MV-4-11 (cell line): ENCODE data around the gene MBNL2.

ENCODE experiments used
- DNase-seq: peaks from one replicate; lab custom pipeline; 2025; lab: John Stamatoyannopoulos, UW

The MBNL2 gene

DNA sequence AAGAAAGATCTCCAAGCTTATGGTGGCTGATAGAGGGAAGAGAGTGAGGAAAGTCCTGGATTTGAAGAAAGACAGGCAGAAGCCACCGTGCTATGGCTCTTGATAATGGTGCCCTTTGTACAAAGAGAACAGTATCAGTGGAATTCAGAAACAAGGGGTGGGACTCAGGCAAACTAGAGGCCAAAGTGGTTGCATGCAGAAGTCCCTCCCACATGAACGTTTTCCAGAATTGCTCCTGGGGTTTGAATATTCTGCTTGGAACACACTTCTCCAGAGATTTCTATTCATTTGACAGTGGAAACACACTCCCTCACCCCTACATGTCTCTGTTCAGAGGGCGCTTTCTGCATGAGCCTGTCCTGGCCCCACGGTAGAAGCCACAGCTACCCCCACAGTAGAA lies 10.1 kb upstream of the MBNL2 start:
- DNase-seq, result no peak

DNA sequence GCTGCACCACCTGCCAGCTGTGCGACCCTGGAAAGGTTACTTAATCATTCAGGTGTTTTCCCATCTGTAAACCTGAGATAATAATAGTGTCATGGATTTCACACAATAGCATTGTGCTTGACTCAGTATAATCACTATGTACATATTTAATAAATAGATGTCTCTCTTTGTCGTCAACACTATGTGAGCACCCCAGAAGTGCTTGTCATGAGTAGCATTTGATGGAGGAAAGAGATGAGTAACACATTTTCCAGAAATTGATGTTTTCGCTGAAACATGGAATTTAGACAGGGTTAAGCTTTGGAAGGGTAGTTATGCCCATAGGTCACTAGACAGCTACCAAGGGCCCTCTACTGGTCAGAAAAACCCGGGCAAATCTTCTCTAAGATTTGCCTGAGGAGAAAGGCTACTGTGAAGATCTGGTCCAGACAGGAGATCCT lies 9.5 kb upstream of the MBNL2 start:
- peak; percentile 15 for DNase-seq

DNA sequence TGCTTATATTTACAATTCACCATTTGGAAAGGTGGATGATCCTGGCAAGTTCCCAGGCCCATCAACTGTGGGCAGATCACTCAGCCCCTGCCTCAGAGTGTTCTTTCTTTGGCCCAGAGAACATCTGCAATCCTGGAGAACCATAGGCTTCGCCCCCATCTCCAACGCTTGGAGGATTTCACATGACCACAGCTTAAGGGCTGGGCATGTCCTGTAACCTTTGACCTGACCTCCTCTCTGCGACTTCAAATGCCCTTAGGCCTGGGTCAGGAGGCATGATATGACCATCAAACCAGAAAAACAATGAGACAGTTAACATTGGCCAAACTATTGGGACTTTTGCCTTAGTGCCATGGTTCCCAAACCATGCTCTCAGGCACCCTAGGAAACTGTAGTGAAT lies 7.2 kb upstream of the MBNL2 start:
- DNase-seq, result no peak

DNA sequence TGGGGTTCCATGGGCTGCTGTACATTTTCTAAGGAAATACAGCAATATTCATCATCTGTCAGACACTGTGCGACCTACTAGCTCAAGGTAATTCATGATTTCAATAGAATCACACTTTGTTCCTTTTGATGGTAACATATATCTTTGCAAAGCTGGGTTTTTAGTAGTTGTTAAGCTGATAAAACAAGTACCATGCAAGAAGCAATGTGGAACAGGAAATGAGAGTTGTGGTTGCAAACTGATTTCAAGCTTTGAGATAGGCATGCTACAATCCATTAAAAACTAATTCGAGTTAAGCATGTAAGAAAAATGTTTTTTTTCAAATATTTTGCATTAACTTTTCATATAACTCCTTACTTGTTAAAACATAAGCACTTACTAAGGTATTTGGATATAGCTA lies 6.8 kb upstream of the MBNL2 start:
- peak; percentile 18 for DNase-seq

DNA sequence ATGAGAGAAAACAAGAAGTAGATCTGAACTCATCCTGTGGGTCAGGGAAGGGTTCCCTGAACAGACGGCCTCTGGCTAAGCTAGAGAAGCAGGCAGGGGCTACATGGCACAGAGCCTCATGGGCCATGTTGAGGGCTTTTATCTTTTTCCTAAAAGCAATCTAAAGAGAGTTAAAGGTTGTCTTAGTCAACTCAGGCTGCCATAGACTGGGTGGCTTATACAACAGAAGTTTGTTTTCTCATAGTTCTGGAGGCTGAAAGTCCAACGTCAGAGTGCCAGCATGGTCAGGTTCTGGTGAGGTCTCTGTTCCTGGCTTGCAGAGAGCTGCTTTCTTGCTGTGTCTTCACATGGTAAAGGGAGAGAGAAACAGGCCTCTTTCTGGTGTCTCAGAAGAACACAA lies 2.9 kb upstream of the MBNL2 start:
- no peak for DNase-seq

DNA sequence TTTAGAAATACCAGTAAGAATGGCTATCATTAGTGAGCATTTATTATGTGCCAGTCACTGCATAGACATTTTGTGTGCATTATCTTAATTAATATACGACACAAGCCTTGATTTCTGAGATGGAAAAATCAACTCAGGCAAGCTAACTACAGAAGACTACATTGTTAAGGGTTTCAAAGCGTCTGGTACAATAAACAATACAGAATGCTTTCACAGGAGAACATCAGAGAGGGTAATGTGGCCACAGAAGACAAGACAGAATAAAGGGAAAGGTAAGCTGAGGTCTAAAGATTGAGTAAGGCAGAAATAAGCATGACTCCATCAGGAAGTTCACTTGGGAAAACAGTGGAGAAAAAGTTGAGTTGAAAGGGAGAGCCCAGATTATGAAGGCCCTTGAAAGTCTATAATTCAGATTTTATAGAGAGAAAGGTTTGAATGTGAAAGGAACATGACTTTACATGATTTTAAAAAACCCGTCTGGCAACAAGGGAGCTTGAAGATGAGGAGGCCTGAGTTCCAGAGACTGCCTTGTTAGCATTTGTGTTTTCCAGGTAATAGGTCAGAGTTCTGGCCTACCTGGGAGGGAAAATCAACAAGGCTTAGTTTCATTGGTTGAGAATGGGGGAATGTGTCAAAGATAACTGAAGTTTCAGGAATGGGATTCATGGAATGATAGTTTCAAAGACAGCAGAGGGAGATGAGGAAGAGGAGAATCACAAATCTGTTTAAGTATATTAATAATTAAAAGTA lies 1.8 kb upstream of the MBNL2 start:
- no peak for DNase-seq

DNA sequence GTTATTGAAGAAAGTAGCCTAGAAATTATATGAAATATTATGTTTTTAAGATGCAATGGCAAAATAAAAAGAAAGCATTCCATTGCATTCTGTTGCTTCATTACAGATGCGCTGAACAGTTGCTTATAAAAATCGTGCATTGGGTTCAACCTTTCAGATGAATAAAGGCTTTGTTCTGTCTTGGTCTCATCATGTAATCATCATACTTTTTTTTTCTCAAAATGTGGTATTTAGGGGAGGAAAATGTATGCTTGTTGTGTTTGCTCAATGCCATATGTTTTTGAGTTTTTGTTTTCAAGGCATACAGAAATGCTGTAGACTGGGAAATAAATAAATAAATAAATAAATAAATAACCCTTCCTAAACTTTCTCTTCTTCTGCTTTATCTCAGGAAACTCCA lies 1.1 kb upstream of the MBNL2 start:
- DNase-seq, result no peak

DNA sequence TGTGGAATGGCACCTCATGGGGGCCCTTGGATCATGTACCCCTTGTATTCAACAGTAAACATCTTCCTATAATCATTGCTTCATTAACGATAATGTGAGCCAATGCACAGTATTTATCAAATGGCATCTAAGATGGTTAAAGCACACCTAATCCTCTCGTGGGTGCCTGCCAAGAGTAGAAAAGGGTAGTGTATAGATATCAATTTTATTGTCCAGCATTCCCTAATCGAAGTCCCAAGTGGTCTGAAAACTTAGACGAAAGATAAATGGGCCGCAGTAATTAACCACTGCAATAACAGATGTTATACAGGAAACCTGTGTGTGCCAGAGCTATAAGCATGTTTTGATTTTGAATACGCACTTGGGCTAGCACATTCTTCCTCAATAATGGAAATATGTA lies 667 bp upstream of the MBNL2 start:
- no peak for DNase-seq

DNA sequence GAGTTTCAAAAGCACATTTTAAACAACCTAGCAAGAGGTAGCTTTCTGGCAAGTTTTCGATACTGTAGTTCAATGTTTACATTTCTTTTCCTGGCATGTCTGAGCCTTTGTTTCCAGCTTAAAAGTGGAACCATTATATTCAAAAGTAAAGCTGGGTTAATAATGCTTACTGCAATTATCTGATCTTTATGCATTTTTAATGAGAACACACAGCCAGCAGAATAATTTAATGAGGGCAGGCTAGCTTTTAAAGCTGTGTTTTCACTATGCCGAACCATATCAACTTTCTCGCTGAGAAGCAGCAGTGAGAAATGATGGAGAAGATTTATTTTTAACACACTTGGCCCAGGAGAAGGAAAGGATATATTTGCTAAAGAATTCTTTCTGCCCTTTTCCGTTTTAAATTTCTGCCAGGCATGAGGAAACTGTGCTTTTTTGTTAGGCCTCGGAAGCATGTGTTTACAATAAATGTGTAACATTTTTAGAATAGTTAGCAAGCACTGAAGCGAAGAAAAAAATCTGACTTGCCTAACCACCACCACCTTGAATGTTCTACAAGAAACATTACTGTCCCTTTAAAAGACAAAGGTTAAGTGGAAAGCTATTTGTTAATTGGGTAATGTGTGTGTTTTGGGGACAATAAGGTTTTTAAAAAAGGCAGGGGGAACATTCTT lies 1.0 kb downstream of the MBNL2 start:
- DNase-seq, result no peak

DNA sequence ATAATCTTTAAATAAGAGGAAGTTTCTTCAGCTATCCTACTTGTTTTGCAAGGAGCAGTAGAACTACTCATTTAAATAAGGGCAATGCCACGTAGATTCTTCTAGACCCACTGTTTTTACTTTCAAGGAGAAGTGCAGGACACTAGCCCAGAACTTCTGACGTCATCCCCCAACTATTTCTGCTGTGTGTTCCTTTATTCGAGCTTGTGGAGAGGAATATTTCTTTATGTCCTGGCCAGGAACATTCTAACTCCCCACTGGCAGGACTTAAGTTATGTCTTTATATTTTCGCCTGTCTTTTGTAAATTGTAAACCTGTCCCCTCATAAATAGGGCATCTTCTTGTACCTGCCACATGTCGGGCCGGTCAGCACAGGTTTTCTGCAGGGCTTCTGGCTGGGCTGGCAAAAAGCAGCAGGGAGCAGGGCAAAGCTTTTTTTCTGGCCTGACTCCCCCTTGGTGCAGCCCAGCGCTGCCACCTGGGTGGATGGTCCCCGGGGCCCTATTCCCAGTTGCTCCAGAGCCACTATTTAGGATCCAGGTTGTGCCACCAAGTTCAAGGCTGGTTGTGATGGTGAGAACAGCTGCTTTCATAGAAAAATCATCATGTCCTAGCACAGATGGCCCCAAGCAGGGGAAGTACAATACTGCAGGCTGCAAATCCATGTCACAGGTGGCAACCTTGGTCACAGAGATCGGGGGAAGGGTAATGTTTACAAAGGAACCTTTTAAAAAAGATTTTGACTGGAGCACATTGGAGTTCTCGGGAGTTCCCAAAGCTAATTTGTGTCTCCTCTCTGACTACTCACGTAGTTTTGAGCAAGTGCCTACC lies 1.8 kb downstream of the MBNL2 start:
- DNase-seq, result peak; percentile 64

DNA sequence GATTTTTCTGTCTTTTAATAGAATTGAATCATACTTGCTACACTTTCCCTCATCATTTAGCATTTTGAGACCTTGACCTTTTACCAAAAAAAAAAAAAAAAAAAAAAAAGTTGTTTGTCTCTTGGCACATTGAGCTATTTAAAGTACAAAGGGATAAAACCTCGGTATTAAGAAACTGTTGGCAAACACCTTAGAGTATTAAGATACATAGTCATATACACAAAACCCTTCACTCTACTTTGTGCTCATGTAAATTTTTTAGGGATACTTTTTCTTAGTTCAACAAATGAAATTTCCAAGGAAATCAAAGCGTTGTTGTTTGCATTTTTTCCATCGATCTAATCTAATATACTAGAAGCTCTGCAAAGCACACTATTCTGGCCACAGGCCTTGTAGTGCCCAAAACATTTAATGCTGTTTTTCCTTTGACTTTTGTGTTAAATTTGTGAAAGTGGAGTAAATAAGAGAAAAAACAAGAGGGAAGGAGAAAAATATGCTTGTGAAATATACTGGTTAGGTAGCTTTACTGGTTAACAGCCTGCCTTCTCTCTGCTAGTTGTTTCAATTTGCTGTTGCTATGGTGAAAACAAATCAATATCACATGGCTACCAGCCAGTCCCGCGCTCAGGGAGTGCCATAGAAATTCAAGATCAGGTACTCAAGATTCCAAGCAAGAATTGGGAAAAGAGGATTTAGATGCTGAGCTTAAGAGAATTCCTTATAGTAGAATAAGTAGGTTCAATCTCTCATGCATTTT lies 2.6 kb downstream of the MBNL2 start:
- DNase-seq, result no peak

DNA sequence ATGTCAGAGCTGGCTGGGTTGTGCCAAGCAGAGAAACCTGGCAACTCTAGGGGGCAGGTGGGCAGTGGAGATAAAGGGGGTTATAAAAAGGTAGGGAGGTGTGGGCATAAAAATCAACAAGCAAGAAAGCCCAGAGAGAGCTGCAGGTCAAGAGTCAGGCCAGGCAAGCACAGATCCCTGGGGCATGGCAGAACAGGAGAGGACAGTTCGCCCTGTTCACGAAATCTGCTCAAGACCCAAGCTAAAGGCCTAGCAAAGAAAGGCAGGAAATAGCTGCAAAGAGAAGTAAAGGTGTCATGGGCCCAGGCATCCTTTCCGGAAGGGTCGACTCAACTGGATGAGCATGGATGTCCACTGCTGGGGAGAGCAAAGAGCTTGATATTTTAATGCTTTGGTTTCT lies 3.4 kb downstream of the MBNL2 start:
- DNase-seq, result no peak

DNA sequence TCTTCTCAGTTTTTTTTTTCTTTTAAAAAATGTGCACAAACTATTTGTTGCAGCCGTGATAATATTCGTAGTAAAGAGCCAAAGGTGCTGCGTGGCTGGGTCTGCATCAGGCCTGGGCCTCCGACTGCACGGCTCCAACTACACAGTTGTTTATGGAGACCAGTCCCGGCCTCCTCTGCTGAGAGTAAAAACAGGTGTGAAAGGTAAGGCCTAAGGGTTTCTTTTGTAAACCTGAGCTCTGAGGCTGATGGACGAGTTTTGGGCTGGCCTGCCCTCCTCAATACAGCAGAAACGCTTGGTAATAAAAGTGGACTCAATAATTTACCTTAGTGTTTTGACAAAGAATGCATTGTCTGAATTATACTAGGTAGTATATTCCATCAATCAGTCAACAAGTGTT lies 3.9 kb downstream of the MBNL2 start:
- DNase-seq, result no peak

DNA sequence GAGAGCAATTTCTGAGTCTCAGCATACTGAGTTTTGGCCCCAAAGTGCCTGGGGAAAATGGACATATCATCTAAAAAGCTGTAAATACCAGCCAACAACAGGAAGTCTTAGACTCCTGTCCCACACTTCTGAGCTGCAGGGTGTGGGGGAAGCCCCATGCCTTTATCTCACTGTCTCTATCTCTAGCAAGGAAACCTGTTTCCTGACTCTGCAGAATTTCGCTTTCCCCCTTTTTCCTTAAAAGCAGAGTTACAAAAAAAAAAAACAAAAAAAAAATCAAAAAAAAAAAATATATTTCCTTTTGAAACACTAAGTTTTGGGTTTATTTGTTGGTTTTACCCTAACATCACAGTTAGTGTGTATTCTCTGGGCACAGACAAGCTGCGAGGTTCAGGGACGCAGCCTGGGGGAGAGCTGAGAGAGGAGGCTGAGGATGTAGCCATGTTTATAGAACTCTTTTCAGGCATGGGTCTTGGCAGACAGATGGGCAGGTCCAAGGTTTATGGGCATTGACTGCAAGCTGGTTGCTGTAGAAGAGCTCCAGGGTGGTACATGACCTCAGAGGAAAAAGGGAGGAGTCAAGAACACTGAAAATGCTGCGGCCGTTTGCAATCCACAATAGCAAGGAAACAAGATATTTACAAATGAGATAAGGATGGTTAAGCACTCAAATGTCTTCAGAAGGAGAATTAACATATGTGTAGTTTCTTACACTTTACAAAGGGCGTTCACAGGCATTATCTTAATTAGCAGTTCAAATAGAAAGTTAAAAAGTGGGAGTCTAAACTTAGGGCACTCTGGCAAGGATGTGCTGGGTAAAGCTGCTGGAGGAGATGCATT lies 4.9 kb downstream of the MBNL2 start:
- no peak for DNase-seq

DNA sequence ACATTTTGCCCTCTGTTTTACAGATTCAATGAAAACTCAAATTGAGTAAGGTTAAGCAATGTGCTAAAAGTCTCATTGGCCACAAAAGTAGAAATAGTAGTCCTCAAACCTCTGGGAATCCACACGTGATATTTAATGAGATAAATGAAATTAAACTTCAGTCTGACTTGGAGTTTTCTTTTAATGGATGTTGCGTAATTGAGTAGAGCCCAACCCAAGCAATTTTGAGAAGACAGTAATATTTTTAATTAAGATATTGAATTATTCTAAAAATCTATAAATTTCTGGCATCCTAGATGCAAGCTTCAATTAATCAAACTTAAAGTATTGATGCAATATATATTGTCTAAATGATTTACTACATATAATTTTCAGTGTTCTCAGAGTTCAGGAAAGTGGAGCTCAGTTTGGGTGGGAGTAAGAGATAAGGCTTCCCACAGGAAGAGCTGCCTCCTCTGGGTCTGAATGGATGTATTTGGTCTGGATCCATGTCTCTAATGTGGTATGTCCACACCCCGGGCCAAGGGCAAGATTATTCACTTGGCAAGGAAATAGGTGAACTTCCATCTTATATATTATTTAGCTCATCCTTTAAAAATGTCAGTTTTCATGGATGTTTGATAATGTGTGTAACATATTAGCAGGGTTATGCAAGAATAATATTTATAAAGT lies 6.9 kb downstream of the MBNL2 start:
- DNase-seq, result no peak

DNA sequence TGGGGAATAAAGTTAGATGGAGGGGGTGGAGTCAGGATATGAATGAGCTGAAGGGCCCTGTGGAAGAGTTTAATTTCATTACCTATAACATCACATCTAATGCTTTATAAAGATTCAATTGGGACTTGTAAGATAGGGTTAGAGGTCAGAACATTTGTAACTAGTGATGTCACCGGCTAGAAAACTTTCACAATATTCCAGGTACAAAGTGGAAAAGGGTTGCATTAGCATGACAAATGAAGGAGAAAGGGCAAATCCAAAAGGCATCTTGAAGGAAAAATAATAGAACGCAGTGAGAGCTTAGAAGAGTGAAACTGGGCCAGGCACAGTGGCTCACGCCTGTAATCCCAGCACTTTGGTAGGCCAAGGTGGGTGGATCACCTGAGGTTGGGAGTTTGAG lies 7.6 kb downstream of the MBNL2 start:
- DNase-seq, result no peak

DNA sequence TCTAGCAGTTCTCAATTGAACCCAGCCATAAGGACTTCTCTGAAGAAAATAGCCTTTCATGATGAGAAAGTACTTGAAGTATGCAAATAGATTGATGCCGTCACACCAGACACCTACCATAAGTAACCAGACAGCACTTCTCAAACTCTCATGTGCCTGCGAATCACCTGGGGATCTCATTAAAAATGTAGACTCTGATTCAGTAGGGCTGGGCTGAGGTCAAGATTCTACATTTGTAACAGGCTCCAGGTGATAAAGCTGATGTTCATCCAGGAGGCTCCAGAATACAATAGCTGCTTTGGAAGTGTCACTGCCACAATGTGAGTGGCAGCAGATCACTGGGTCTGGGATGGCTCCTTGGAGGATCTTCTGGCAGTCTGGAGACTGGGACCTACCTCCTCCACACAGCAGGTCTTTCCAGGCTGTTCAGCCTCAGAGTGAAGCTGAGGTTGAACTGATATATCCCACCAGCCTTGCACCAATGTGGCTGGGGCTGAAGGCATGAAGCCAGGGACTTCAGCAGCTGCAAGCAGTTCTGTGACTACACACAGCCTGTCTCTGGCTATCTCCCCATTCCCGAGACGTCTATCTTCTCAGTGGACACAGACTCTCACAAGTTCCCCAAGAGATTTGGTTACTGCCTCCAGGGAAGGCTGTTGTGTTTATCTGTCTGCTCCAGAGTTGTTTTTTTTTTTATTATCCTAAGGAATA lies 9.1 kb downstream of the MBNL2 start:
- DNase-seq, result no peak

DNA sequence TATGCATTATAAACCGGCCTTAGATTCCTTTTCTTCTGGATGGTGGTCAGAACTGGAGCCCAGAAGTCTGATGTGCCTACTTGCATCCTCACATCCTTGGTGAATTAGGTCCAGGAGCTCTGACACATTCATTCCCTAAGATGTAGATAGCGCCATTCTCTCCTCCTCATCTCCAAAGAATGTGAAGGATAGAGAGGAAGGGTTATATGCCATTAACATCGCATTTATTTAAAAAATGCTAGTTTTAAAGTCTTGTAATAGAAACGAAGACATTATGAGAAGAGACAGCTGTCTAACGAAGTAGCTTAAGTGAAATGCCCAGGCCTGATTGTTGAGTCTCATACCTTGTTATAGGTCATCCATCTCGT lies 9.7 kb downstream of the MBNL2 start:
- no peak for DNase-seq

DNA sequence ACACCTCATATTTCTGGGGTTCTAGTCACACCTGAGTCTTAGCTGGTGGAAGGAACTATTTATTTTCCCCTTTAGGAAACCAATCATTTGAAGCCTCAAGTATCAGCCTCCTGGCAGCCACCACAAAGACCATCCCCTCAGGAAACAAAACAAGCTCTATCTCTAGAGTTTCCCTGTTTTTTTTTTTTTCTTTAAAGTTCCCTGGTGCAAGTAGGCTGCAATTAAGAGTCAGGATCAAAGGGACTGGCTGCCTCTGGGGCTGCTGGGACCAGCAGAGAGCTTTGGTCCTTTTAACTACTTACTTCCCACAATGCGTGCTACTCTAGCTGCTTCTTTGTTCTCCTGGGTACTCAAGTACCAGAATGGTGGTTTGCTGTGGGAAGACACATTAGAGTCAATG lies 11.4 kb downstream of the MBNL2 start:
- no peak for DNase-seq

DNA sequence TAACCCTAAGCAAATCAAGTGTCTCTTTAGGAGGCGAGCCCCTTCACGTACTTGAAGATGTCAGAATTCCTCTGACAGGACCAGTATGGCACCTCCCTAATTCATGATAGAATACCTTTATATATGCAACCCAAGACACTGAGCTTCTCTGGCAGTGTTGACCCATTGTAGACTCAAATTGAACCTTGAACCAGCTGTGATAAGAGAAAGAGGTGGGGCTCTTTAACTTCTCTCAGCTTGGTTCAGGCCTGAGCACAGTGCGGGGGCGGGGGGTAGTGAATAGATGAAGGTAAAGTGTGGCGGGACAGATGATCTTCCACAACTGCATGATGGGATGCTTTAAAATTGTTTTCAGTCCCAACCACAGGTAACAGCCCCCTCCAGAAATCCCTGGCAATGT lies 12.1 kb downstream of the MBNL2 start:
- DNase-seq, result no peak
